GM18520 (cell line): ENCODE measurements around the gene TRIOBP.
"Not testable (repeated sequence)": the region's sequence is repeated elsewhere in the genome, so short reads cannot be mapped to it uniquely, and the experiment has no call there.

Experiments used
- ATAC-seq: cut with Tn5 transposase; IDR thresholded peaks from one replicate; pipeline ENCODE4 v1.9.1; 2021; ENCODE audit not compliant: unreplicated experiment

Gene TRIOBP

DNA sequence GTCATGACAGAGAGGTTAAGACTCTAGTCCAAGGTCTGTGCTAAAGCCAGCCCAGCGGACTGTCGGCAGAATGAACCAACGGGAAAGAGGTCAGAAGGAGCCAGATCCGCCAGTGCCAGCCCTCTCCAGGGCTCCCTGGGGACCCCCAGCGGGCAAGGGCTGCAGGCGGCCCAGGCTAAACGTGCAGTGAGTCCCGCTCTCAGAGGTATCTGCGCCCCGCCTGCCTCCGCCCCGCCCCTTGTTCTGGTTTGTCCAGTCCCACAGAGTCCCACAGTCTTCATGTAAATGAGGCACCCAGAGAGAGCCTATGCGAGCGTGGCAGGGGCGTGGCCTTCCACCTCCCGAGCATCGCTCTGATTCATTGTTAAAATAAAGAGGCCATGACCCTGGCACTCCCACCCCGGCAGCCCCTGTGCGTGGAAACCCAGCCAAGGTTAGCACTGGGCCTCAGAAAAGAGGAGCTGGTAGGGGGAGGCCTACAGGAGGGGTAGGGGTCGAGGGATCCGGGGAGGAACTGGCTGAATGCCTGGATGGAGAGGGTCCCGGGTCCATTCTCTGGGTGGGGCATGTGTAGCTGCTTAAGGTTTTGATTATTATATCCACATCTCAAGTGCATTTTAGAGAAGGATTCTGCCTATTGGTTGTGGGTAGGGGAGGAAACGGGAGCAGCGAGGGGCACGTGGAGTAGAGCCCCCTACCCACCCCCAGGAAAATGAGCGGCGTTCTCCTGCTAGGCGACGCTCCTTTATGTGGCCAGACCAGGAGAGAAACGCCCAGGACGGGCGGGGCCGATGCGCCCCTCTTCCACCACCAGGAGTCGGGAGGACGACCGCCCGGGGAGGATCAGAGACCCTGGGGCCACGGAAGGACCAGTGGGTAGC is at the start of gene TRIOBP:
Gene TRIOBP, plus strand, starts transcription at position 392 of the 881 bp plus-strand sequence. CDS start 4,318 bp downstream, outside the sequence.
- peak; percentile 85 for ATAC-seq

- ATAC-seq: no peak
Measured at GRCh38 chr22:37647317-37647716, 49.5 kb upstream of the TRIOBP start.

DNA sequence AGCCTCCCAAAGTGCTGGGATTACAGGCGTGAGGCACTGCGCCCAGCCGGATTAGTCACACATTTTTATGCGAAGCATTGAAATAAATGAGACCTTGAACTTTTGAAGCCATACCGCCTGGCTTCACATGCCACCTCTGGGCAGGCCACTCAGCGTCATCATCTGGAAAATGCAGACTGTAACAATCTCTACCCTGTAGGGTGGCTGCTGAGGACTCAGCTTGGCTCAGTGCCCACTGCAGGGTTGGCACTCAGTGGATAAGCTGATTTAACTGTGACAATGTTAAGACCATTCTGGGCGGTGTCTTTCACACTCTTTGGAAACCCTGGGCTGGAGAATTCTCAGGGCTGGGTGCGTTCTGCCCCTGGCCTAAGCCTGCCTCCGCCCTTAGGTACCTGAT is 48.9 kb upstream of the TRIOBP start:
- no peak for ATAC-seq

DNA sequence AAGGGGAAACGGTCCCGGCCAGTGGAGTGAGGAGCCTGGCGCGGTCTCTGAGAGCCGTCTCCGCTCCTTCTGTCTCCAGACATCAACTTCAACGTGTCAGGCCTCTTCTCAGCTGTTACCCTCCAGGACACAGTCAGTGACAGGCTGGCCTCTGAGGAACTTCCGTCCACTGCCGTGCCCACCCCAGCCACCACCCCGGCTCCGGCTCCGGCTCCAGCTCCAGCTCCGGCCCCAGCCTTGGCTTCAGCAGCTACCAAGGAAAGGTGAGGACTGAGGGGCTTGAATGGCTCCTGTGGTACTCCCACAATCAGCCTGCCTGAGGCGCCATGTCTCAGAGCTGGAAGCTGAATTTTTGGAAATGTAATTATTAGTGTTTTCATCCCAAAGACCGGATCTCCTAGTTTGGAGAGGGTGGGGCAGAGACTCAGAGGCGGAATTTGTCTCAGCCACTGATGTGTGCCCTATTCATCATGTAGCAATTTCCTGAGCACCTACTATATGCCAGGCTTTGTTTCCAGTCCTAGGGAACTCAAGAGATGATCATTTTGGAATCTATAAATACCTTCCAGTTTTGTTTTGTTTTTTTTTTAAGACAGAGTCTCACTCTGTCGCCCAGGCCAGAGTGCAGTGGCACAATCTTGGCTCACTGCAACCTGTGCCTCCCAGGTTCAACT is 46.2 kb upstream of the TRIOBP start:
- ATAC-seq: no peak

DNA sequence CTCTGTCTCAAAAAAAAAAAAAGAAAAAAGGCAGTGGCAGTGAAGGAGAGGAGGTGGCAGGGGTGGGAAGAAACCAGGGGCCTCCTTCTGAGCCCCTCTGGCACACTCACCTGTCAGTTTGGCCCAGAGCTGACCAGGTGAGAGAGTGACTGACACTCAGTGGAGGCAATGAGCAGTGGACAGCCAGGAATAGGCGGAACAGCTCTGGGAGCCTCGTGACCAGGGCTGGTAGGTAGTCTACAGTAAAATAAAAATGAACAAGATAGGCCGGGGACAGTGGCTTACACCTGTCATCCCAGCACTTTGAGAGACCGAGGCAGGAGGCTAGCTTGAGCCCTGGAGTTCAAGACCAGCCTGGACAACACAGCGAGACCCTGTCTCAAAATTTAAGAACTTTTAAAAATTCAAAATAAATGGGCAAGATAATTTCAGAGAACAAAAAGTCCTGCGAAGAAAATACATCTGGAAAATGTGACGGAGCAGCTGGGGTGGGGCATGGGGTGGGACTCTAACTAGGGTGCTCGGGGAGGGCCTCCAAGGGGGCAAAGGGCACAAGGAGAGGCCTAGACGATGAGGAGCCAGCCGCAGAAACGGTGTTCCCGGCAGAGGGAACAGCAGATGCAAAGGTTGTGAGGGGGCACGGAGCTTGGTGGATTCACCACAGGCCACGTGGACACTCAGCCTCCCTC is 42.1 kb upstream of the TRIOBP start:
- ATAC-seq: no peak

DNA sequence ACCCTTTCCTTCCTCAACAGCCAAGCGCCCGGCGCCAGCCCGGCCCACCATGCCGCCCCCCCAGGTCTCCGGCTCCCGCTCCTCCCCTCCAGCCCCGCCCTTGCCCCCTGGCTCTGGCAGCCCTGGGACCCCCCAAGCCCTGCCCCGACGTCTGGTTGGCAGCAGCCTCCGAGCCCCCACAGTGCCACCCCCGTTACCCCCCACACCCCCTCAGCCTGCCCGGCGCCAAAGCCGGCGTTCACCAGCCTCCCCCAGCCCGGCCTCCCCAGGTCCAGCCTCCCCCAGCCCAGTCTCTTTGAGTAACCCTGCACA is 41.6 kb upstream of the TRIOBP start:
- ATAC-seq: no peak

DNA sequence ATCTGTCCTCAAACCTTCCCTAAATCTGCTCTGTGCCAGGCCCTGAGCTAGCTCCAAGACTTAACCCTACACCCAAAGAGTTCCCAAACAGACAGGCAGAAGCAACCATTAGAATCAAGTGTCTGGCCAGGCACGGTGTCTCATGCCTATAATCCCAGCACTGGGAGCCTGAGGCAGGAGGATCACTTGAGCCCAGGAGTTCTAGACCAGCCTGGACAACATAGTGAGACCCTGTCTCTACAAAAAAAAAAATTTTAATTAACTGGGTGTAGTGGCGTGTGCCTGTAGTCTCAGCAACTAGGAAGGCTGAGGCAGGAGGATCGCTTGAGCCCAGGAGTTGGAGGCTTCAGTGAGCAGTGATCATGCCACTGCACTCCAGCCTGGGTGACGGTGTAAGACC is 40.3 kb upstream of the TRIOBP start:
- not testable (repeated sequence) for ATAC-seq

GRCh38 chr22:37657590-37658132 is 39.2 kb upstream of the TRIOBP start:
- ATAC-seq: no peak

DNA sequence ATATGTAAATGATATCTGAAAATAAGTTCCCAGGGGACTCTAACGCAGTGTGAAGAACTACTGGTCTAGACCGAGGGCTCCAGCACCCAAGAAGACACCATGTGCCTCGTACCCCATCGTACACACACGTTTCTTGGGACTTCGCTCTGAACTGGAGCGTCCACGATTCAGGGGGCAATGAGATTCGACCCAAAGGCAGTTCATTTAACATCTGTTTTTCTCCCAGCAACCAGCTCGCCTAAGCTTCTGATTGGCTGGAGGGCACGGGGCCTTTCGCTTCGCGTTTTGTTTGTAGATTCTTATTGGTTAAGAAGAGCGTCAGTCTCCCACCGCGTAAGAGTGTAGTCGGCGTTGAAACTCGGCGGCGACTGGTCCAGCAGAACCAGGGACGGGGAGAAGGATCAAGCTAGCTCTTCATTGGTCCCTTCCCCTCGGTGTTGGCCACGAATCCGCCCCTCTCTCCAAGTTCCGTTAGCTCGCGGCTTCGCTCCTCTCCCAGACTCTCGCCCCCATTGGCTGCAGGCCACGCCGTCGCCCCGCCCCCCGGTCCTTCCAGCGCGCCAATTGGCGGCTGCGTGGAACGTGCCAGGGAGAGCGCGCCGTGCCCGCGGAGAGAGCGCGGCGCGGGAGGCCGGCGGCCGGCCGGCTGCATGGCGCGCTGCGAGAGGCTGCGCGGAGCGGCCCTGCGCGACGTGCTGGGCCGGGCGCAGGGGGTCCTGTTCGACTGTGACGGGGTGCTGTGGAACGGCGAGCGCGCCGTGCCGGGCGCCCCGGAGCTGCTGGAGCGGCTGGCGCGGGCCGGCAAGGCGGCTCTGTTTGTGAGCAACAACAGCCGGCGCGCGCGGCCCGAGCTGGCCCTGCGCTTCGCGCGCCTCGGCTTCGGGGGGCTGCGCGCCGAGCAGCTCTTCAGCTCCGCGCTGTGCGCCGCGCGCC is 38.4 kb upstream of the TRIOBP start, which contains the start of gene PDXP:
Gene PDXP, plus strand, starts transcription at position 591 of the 933 bp plus-strand sequence. Its CDS starts 60 bp downstream, at position 651.
- ATAC-seq: peak; percentile 74

DNA sequence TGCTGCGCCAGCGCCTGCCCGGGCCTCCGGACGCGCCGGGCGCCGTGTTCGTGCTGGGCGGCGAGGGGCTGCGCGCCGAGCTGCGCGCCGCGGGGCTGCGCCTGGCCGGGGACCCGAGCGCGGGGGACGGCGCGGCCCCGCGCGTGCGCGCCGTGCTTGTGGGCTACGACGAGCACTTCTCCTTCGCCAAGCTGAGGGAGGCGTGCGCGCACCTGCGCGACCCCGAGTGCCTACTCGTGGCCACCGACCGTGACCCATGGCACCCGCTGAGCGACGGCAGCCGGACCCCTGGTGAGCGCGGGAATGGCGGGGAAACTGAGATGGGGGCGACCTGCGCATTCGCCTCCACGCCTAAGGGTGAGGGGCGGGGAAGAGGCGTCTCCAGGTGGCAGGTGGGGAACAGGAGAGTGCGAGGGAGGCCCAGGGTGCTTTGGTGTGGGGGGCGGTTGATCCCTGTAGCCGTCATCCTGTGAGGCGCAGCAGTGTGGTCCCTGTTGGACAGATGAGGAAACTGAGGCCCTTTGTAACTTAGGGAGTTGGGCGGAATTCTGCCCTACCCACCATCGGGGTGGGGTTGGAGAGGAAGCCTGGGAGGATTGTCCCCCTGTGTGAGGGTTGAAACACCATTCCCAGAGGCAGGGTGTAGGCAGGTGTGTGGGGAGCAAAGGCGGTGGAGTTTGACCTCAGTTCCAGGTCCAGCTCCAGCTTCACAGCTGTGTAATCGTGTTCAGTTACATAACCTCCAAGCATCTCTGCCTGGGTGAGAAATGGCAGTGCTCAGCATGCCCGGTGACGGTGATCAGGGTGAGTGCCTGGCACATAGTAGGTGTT is 37.6 kb upstream of the TRIOBP start:
- ATAC-seq: peak; percentile 10

DNA sequence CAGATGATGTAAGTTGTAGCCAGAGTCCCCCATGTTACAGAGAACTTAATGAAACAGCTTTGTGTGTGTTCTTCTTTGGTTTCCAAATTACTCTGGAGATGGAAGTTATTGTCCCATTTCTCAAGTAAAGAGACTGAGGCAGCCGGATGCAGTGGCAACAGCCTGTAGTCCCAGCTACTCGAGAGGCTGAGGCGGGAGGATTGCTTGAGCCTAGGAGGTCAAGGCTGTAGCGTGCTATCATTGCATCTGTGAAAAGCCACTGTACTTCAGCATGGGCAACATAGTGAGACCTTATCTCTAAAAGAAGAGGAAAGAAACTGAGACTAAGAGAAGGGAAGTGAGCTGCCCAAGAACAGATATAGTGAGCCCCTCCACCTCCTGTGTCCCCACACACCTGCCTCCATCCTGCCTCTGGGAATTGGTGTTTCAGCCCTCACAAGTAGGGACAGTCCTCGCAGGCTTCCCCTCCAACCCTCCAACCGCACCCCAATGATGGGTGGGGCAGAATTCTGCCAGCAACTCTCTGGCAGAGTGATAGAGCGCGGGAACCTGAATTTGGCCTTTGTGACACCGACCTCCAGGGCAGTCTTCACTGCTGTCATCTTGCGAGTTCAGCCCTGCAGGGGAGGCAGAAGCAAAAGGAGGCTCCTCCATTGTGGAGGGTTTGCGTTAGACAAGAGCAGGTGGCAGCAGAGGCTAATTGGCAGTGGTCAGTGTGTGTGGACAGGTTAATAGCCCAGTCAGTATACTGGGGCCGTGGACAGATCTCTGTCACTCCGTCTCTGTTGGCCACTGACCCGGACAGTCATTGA is 36.7 kb upstream of the TRIOBP start:
- no peak for ATAC-seq

DNA sequence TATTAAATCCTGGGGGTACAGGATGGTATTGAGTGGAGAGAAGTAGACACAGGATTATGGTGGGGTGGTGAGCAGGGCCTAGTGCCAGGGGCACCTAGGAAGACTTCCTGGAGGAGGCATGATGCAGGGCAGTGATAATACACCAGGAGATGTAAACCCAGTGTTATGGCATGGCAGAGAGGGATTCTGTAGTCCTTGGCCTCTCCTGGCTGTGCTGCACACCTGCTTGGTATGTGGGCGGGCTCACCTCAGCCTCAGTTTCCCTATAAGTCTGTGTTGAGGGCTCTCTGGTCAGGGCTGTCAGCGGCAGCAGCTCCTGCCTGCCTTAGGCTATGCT is 36.2 kb upstream of the TRIOBP start:
- ATAC-seq: no peak

DNA sequence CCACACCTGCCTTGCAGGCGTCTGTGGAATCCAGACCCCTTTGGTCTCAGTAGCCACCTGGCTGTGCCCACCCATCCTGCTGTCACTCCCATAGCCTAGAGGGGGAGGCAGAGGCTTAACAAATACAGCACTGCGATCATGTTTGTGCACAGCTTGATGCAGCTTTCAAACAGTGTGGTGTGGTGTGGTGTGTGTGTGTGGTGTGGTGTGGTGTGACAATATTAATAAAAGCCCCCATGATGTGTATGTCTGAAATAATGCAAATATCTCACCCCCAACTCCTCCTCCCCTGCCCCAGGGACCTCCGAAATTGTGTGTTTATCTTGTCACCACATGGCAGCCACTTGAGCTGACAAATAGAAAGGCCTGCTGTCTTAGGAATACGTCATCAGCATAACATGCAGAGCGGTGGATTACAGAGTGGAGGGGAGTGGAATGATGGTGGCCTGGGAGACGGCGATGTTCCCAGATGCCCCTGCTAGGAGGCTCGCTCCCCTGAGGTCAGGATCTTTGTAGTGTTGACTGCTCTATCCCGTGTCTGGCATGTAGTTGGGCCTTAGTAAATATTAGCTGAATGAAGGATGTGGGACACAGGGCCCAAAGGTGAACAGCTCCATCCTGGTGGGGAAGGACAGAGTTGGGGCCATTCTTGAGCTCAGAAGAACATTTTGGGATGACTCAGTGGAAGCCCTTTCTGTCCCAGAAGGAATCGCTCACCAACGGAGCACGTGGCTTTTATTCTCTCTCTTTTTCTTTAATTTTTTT is 35.5 kb upstream of the TRIOBP start:
- no peak for ATAC-seq

GRCh38 chr22:37662039-37662438 is 34.8 kb upstream of the TRIOBP start:
- no peak for ATAC-seq

DNA sequence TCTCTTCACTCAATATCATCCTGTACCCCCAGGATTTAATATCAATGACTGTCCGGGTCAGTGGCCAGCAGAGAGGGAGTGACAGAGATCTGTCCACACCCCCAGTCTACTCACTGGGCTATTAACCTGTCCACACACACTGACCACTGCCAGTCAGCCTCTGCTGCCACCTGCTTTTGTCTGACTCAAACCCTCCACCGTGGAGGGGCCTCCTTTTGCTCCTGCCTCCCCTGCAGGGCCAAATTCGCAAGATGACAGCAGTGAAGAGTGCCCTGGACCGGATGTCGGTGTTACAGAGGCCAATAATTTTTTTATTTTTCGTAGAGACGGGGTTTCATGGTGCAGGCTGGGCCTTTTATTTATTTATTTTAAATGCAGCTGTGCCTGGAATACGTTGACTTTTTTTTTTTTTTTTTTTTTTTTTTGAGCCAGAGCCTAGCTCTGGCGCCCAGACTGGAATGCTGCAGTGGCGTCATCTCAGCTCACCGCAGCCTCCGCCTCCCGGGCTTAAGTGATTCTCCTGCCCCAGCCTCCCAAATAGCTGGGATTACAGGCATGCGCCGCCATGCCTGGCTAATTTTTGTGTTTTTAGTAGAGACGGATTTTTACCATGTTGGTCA is 33.2 kb upstream of the TRIOBP start:
- ATAC-seq: no peak

- ATAC-seq: no peak
Measured at GRCh38 chr22:37664249-37665101, 32.4 kb upstream of the TRIOBP start.

GRCh38 chr22:37665487-37665886 is 31.4 kb upstream of the TRIOBP start:
- no peak for ATAC-seq
